Upper lobe of left lung (tissue), 6 donors: ENCODE results near the gene DPH3. TPM values are rescaled to one million over a fixed set of nuclear protein-coding genes. Genes with fewer than 3 reads are reported as not detected.

ENCODE experiments used
- ATAC-seq, 2 donors: fragments of 200-7000 bp; cut with Tn5 transposase; one replicate each; pipeline ENCODE4 v1.9.1; 2022; ENCODE audit warnings: mild to moderate bottlenecking in 2 of 2, moderate library complexity in 2 of 2; ENCODE audit not compliant: low FRiP score in 2 of 2
- DNase-seq, 2 donors: peaks; one replicate each; pipeline ENCODE4 v3.0.0-alpha.2; 2019 to 2020
- H3K27ac ChIP-seq, 4 donors: fragments of 200-600 bp; sonication (generic); one replicate each; pipeline ENCODE4 v1.5.1; 2016 to 2019
- H3K27me3 ChIP-seq, 4 donors: fragments of 200-600 bp; sonication (generic); one replicate each; pipeline ENCODE4 v1.5.1; 2017 to 2019
- H3K36me3 ChIP-seq, 4 donors: fragments of 200-600 bp; sonication (generic); one replicate each; pipeline ENCODE4 v1.5.1; 2016 to 2019
- H3K4me1 ChIP-seq, 4 donors: fragments of 200-600 bp; sonication (generic); one replicate each; pipeline ENCODE4 v1.5.1; 2018 to 2019
- H3K4me3 ChIP-seq, 4 donors: fragments of 200-600 bp; sonication (generic); one replicate each; pipeline ENCODE4 v1.5.1; 2017 to 2019; ENCODE audit warnings: mild to moderate bottlenecking in 2 of 4, moderate library complexity in 1 of 4
- H3K9me3 ChIP-seq, 4 donors: fragments of 200-600 bp; sonication (generic); one replicate each; pipeline ENCODE4 v1.5.1; 2018 to 2019
- CTCF ChIP-seq, 6 experiments: fragments of 450-650 bp in 4 of 6; fragments of 200-600 bp in 2 of 6; sonication (generic) in 2 of 6; IDR thresholded peaks; one replicate each; pipeline ENCODE4 v1.5.1; 2016 to 2019; ENCODE audit warnings: antibody characterized with exemption in 6 of 6
- EP300 ChIP-seq, 4 donors: sonication (generic); formaldehyde crosslinking; IDR thresholded peaks; one replicate each; pipeline ENCODE4 v1.5.1; 2017; ENCODE audit warnings: antibody characterized with exemption in 4 of 4, control low read depth in 2 of 4
- POLR2A ChIP-seq, 4 donors: fragments of 450-650 bp; IDR thresholded peaks; one replicate each; pipeline ENCODE4 v1.5.1; 2016 to 2017; ENCODE audit warnings: antibody characterized with exemption in 4 of 4, mild to moderate bottlenecking in 2 of 4
- POLR2AphosphoS5 ChIP-seq, 2 donors: sonication (generic); formaldehyde crosslinking; IDR thresholded peaks; one replicate each; pipeline ENCODE4 v1.5.1; 2017; ENCODE audit warnings: antibody characterized with exemption in 2 of 2
- WGBS, 2 donors: methylation state at CpG; one replicate each; pipeline ENCODE4 v1.1.5; 2017 to 2018; 5-methylcytosine and 5-hydroxymethylcytosine counted together
- total RNA-seq, 6 donors: library from RNA; depleted of rRNA in 4 of 6; stranded (reverse); fragments of >200 nt in 4 of 6; gene quantifications; one replicate each; pipeline versions ENCODE4 v1.1.0 to v1.2.1, GENCODE V29; 2016 to 2021
- donor health status: DM: no; HTN: no; CAD: no; lungs with moderate emphysema.
- donor health status: DM: no; HTN: yes; CAD: no; lungs with severe emphysema.

DPH3 gene
- total RNA-seq, 6 donors from 2014 or later, result 7.3 to 33.1 (median 21.3) TPM

GRCh38 chr3:16299746-16300145 lies 35.0 kb upstream of the DPH3 start:
- peaks cover 0 to 11% (median 0%) of the 10 kb centered on the region in 4 donors for H3K36me3 ChIP-seq
- H3K27me3 ChIP-seq, result no peaks in the 10 kb centered on the region
- H3K27ac ChIP-seq, result no peak overlapping the region
- no peak for DNase-seq
- no peaks in the 10 kb centered on the region for H3K9me3 ChIP-seq
- peaks cover 0 to 30% (median 17%) of the 10 kb centered on the region in 4 donors for H3K4me1 ChIP-seq
- WGBS, 2 donors, result 72 to 74% methylated on average over 3 of the region's 3 CpGs
- no peak for ATAC-seq
- H3K4me3 ChIP-seq, result no peak overlapping the region
- no peak for TF ChIP-seq EP300 (IDR thresholded peaks at IDR 0.05)
- TF ChIP-seq CTCF (IDR thresholded peaks at IDR 0.05), result no peak
- TF ChIP-seq POLR2AphosphoS5 (IDR thresholded peaks at IDR 0.05), result no peak
- TF ChIP-seq POLR2A (IDR thresholded peaks at IDR 0.05), result no peak

GRCh38 chr3:16298891-16299290 lies 34.1 kb upstream of the DPH3 start:
- TF ChIP-seq POLR2A (IDR thresholded peaks at IDR 0.05) (no peak), EP300 (IDR thresholded peaks at IDR 0.05) (no peak), POLR2AphosphoS5 (IDR thresholded peaks at IDR 0.05) (no peak), CTCF (IDR thresholded peaks at IDR 0.05) (no peak)
- peaks cover 0 to 13% (median 0%) of the 10 kb centered on the region in 4 donors for H3K36me3 ChIP-seq
- 91 to 95% methylated on average over 6 of the region's 6 CpGs for WGBS, 2 donors
- no peak overlapping the region for H3K27ac ChIP-seq
- H3K9me3 ChIP-seq, result no peaks in the 10 kb centered on the region
- H3K27me3 ChIP-seq, result no peaks in the 10 kb centered on the region
- H3K4me1 ChIP-seq, result peaks cover 0 to 25% (median 17%) of the 10 kb centered on the region in 4 donors
- no peak for ATAC-seq
- DNase-seq, result no peak
- no peak overlapping the region for H3K4me3 ChIP-seq

GRCh38 chr3:16297997-16298885 lies 33.5 kb upstream of the DPH3 start:
- TF ChIP-seq CTCF (IDR thresholded peaks at IDR 0.05), result no peak
- no peak for TF ChIP-seq POLR2AphosphoS5 (IDR thresholded peaks at IDR 0.05)
- TF ChIP-seq POLR2A (IDR thresholded peaks at IDR 0.05), result no peak
- no peak for TF ChIP-seq EP300 (IDR thresholded peaks at IDR 0.05)
- H3K36me3 ChIP-seq, result peaks cover 0 to 13% (median 0%) of the 10 kb centered on the region in 4 donors
- 79 to 82% methylated on average over 9 of the region's 9 CpGs for WGBS, 2 donors
- H3K4me3 ChIP-seq, result no peak overlapping the region
- H3K27ac ChIP-seq, result no peak overlapping the region
- H3K4me1 ChIP-seq, result peaks cover 0 to 25% (median 17%) of the 10 kb centered on the region in 4 donors
- H3K27me3 ChIP-seq, result no peaks in the 10 kb centered on the region
- no peak for DNase-seq
- no peak for ATAC-seq
- no peaks in the 10 kb centered on the region for H3K9me3 ChIP-seq

- DNase-seq, result no peak
- Histone ChIP-seq H3K27me3 (no peaks in the 10 kb centered on the region), H3K27ac (no peak overlapping the region), H3K4me3 (no peak overlapping the region), H3K36me3 (peaks cover 0 to 10% (median 0%) of the 10 kb centered on the region in 4 donors), H3K9me3 (no peaks in the 10 kb centered on the region), H3K4me1 (peaks cover 0 to 14% (median 5%) of the 10 kb centered on the region in 4 donors)
- ATAC-seq, result no peak
- 73 to 87% methylated on average over 3 of the region's 3 CpGs for WGBS, 2 donors
- TF ChIP-seq EP300 (IDR thresholded peaks at IDR 0.05) (no peak), POLR2AphosphoS5 (IDR thresholded peaks at IDR 0.05) (no peak), POLR2A (IDR thresholded peaks at IDR 0.05) (no peak), CTCF (IDR thresholded peaks at IDR 0.05) (no peak)
Observed at GRCh38 chr3:16295298-16295890, 30.7 kb upstream of the DPH3 start.
